Lower leg skin (tissue), 3 donors: ENCODE measurements around the gene UBA6.

Experiments
- CTCF ChIP-seq, 3 donors: fragments of 450-650 bp; IDR thresholded peaks; one replicate each; pipeline ENCODE4 v1.5.1; 2016; ENCODE audit warnings: antibody characterized with exemption in 3 of 3, mild to moderate bottlenecking in 3 of 3, moderate library complexity in 2 of 3
- POLR2A ChIP-seq, 2 donors: fragments of 450-650 bp; IDR thresholded peaks; one replicate each; pipeline ENCODE4 v1.6.1; 2016 to 2017; ENCODE audit warnings: antibody characterized with exemption in 2 of 2, mild to moderate bottlenecking in 1 of 2, moderate library complexity in 1 of 2

- TF ChIP-seq CTCF (IDR thresholded peaks at IDR 0.05) (no peak), POLR2A (IDR thresholded peaks at IDR 0.05) (no peak)
Measured at GRCh38 chr4:67682266-67682665, 18.7 kb downstream of the UBA6 start.
